GM21576 (cell line): ENCODE data around the gene SNRNP48.
A peak's percentile ranks its signal among the peaks of the same experiment; 100 is the strongest.

Experiments used
- ATAC-seq: cut with Tn5 transposase; IDR thresholded peaks from one replicate; pipeline ENCODE4 v1.9.1; 2021; ENCODE audit warnings: mild to moderate bottlenecking, moderate library complexity; ENCODE audit not compliant: unreplicated experiment

Gene SNRNP48, protein sequence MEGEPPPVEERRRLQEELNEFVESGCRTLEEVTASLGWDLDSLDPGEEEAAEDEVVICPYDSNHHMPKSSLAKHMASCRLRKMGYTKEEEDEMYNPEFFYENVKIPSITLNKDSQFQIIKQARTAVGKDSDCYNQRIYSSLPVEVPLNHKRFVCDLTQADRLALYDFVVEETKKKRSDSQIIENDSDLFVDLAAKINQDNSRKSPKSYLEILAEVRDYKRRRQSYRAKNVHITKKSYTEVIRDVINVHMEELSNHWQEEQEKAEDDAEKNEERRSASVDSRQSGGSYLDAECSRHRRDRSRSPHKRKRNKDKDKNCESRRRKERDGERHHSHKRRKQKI

GRCh38 chr6:7589949-7590917 is at the start of gene SNRNP48:
Gene SNRNP48, plus strand, starts transcription at chr6:7590198. Its CDS starts 60 bp downstream, at chr6:7590258.
- peak; percentile 100 for ATAC-seq

DNA sequence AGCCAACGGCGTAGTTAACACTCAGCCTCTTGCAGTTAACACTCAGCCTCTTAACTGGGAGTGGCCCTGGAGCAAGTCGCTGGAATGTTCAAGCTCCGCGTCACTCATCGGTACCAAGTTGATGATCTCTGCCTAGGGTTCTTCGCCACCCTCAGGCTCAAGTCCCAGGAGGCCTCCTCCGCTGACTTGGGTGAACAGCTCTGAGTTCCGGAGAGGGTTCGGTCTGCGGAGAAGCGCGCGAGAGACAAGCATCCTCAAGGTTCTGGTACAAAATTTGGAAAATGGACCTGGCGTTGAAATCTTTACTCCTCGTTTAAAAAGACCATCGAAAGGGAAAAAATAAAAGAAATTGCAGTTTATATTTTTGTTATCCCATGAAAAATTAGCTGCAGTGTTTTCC is 49.4 kb upstream of the SNRNP48 start:
- ATAC-seq = no peak

GRCh38 chr6:7541175-7542064 is 48.6 kb upstream of the SNRNP48 start, which contains the start of gene DSP:
Gene DSP, plus strand, starts transcription at chr6:7541671. Its CDS starts 245 bp downstream, at chr6:7541916.
- no peak for ATAC-seq

DNA sequence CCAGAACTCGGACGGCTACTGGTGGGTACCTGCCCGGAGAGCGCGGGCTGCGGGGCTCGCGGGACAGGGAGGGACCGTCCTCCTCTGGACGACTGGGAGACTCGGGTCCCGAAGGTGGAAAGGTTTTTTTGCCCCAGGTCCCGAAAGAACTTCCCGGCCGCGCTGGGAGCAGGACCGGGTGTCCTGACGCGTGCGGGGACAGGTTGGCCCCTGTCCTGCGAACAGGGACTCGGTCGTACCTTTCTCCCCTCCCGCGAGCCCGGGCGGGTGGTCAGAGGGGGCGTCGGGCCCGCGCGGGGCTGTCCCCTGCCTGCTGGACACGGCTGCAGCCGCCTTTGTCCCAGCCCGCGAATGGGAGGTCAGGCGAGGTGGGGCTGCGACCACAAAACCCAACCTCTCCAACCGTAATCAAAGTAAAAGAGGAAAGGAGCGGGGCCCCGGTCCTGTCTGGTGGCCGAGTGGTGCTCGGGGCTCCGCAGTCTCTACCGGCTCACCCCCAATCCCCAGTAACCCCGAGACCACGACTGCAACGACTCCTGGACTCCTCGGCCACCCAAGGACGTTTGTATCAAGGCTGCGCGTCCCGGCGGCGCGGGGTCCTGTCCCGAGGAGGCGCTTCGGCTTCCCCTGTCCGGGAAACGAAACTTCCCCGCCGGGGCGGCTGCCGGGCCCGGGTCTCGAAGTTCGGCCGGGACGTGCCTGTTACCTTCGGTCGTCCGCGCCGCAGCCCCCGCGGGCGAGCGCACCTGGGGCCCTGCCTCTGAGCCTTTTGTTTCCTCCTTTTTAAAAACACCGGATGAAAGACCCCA is 47.7 kb upstream of the SNRNP48 start:
- no peak for ATAC-seq

GRCh38 chr6:7542874-7543624 is 46.9 kb upstream of the SNRNP48 start:
- no peak for ATAC-seq

GRCh38 chr6:7543789-7544424 is 46.1 kb upstream of the SNRNP48 start:
- no peak for ATAC-seq

GRCh38 chr6:7544597-7544996 is 45.4 kb upstream of the SNRNP48 start:
- no peak for ATAC-seq

DNA sequence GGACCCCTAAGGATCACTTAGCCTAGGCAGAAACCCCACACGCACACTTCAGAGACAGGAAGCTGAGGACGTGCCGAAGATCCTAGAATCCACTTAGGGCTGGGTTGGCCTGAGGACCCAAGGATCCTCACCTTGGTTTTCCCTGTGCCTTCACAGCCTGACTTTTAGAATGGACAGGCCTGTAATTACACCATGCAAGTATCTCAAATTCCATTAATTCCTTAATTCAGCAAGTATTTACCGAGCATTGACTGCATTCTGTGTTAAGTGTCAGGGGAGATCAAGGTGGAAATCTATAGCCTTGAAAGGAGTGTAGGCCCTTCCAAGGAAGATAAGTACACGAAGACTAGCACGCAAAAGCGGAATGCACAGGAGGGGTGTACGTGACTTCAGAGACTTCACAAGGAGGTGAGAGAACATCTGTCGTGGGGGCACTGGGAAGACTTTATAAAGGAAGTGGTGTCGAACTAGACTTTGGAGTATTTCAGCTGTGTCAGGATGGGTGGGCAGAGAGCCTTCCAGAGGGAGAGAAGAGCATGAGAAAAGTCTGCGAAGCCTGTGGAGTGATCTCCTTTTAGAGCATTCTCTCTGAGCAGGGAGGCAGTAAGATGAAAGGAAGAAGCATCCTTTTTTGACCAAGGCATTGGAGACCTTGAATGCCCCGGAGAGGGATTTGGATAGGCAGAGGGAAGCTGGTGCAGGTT is 44.5 kb upstream of the SNRNP48 start:
- ATAC-seq = no peak

- no peak for ATAC-seq
Measured at GRCh38 chr6:7546020-7546369, 44.0 kb upstream of the SNRNP48 start.

DNA sequence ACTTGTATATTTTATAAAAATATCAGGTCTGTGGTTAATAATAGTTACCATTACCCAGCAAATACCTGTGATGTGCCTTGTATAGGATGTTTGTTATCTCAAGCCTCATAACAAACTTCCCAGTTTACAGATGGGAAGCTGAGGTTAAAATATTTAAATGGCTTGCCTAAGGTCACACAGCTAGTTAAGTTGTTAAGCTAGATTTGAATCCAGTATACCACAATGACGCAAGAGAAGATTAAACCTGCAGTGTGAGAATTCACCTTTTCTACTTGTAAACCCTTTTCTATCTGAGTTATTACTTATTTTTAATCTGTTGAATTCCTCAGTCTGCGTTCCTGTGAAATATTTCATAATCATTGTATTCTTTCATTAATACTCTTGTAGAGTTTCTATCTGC is 43.6 kb upstream of the SNRNP48 start:
- ATAC-seq = no peak

GRCh38 chr6:7546896-7547295 is 43.1 kb upstream of the SNRNP48 start:
- no peak for ATAC-seq

GRCh38 chr6:7547315-7547714 is 42.7 kb upstream of the SNRNP48 start:
- ATAC-seq = no peak

- ATAC-seq = no peak
Measured at GRCh38 chr6:7550433-7550801, 39.6 kb upstream of the SNRNP48 start.

- ATAC-seq = no peak
Measured at GRCh38 chr6:7554533-7555275, 35.3 kb upstream of the SNRNP48 start.

GRCh38 chr6:7555671-7556070 is 34.3 kb upstream of the SNRNP48 start:
- no peak for ATAC-seq

GRCh38 chr6:7556394-7557106 is 33.4 kb upstream of the SNRNP48 start:
- no peak for ATAC-seq

DNA sequence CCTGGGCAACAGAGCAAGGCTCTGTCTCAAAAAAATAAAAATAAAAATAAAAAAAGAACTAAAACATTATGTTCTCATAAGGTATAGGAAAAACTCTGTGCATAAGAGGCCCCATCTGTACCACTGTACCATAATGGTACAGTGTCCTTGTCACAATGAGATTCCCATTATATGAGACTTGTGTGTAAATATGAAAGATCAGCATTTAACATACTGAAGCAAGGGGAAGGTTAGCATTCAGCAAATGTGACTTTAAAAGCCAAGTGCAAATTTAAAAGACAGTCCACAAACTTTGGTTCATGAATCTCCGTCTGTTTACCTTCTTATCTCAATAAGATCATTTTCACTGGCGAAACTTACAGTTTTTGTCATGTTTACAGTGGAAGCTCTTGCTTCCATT is 32.3 kb upstream of the SNRNP48 start:
- ATAC-seq = no peak
